Liver (tissue), 3 donors: ENCODE measurements around the gene TBC1D3B.

ENCODE experiments used
- ATF3 ChIP-seq: IDR thresholded peaks from 2 replicates; pipeline ENCODE4 v1.6.1; 2016; ENCODE audit warnings: antibody characterized with exemption
- CTCF ChIP-seq: fragments of 150-350 bp; IDR thresholded peaks from 2 replicates; pipeline ENCODE4 v1.5.1; 2017; ENCODE audit warnings: improper control_type of control experiment, low read depth, low read length; ENCODE audit not compliant: missing input control
- EGR1 ChIP-seq, 2 donors: IDR thresholded peaks; 2 replicates each; pipeline ENCODE4 v1.6.1; 2016 to 2018; ENCODE audit warnings: antibody characterized with exemption in 2 of 2, low read depth in 2 of 2
- HNF4G ChIP-seq: IDR thresholded peaks from 2 replicates; pipeline ENCODE4 v1.6.1; 2016; ENCODE audit warnings: antibody characterized with exemption
- JUND ChIP-seq, 2 donors: IDR thresholded peaks; 2 replicates each; pipeline ENCODE4 v1.6.1; 2016; ENCODE audit warnings: antibody characterized with exemption in 2 of 2
- RAD21 ChIP-seq, 2 donors: IDR thresholded peaks; 2 replicates each; pipeline ENCODE4 v1.6.1; 2016; ENCODE audit warnings: antibody characterized with exemption in 2 of 2, mild to moderate bottlenecking in 2 of 2
- REST ChIP-seq: IDR thresholded peaks from 2 replicates; pipeline ENCODE4 v1.6.1; 2016; ENCODE audit warnings: antibody characterized with exemption, mild to moderate bottlenecking
- SP1 ChIP-seq: IDR thresholded peaks from 2 replicates; pipeline ENCODE4 v1.6.1; 2018; ENCODE audit warnings: antibody characterized with exemption, mild to moderate bottlenecking
- YY1 ChIP-seq: IDR thresholded peaks from 2 replicates; pipeline ENCODE4 v1.6.1; 2016; ENCODE audit warnings: antibody characterized with exemption, mild to moderate bottlenecking
- TF ChIP-seq, protein P1 (sequence below): IDR thresholded peaks from 2 replicates; pipeline ENCODE4 v1.6.1; 2016; ENCODE audit warnings: antibody characterized with exemption
- donor health status: healthy.
- donor health status: healthy.

GRCh38 chr17:36197387-36197703 lies 20.9 kb upstream of the TBC1D3B start:
- no peak for TF ChIP-seq EGR1 (IDR thresholded peaks at IDR 0.05; ENCODE audit: low read depth in 2 of 2)
- TF ChIP-seq CTCF, result no peak
- TF ChIP-seq ATF3, result no peak
- TF ChIP-seq RAD21 (IDR thresholded peaks at IDR 0.05), result no peak
- TF ChIP-seq JUND (IDR thresholded peaks at IDR 0.05), result no peak
- no peak for TF ChIP-seq REST
- TF ChIP-seq, protein P1, sequence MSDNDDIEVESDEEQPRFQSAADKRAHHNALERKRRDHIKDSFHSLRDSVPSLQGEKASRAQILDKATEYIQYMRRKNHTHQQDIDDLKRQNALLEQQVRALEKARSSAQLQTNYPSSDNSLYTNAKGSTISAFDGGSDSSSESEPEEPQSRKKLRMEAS, result no peak
- no peak for TF ChIP-seq SP1
- TF ChIP-seq YY1, result no peak
- TF ChIP-seq HNF4G, result no peak
